Liver (tissue), 9 donors: Measurements from ENCODE around the gene LPIN3. TPM values are rescaled to one million over a fixed set of nuclear protein-coding genes. Genes with fewer than 3 reads are reported as not detected.
A peak's percentile ranks its signal among the peaks of the same experiment; 100 is the strongest.

Source experiments
- DNase-seq: peaks from one replicate; pipeline ENCODE4 v3.0.0-alpha.2; 2017; ENCODE audit warnings: low spot score
- H3K27ac ChIP-seq, 2 donors: one replicate each; pipeline ENCODE4 v1.7.0; 2013; ENCODE audit warnings: inconsistent platforms in 2 of 2, low read length in 2 of 2, control low read depth in 1 of 2, low read depth in 1 of 2, mild to moderate bottlenecking in 1 of 2
- H3K27me3 ChIP-seq, 4 donors: one replicate each; pipeline versions ENCODE4 v1.6.1 to v1.7.0; 2013; ENCODE audit warnings: low read length in 3 of 4, inconsistent platforms in 1 of 4, mild to moderate bottlenecking in 1 of 4, moderate library complexity in 1 of 4; ENCODE audit not compliant: control insufficient read depth in 4 of 4, insufficient read depth in 4 of 4
- H3K36me3 ChIP-seq, 4 donors: one replicate each; pipeline versions ENCODE4 v1.6.1 to v1.7.0; 2013; ENCODE audit warnings: low read length in 3 of 4, mild to moderate bottlenecking in 3 of 4, low read depth in 1 of 4, moderate library complexity in 1 of 4; ENCODE audit not compliant: control insufficient read depth in 4 of 4, insufficient read depth in 3 of 4
- H3K4me1 ChIP-seq, 4 donors: one replicate each; pipeline versions ENCODE4 v1.6.1 to v1.7.0; 2013; ENCODE audit warnings: low read length in 3 of 4, mild to moderate bottlenecking in 3 of 4, moderate library complexity in 1 of 4; ENCODE audit not compliant: control insufficient read depth in 4 of 4, insufficient read depth in 4 of 4
- H3K4me3 ChIP-seq, 3 donors: one replicate each; pipeline versions ENCODE4 v1.6.1 to v1.7.0; 2013; ENCODE audit warnings: low read length in 3 of 3, control low read depth in 1 of 3, low read depth in 1 of 3, mild to moderate bottlenecking in 1 of 3
- H3K9ac ChIP-seq, 2 donors: one replicate each; pipeline ENCODE4 v1.7.0; 2013; ENCODE audit warnings: low read length in 2 of 2, mild to moderate bottlenecking in 2 of 2, moderate library complexity in 2 of 2, control low read depth in 1 of 2, low read depth in 1 of 2
- H3K9me3 ChIP-seq, 4 donors: one replicate each; pipeline versions ENCODE4 v1.6.1 to v1.7.0; 2013; ENCODE audit warnings: low read length in 3 of 4; ENCODE audit not compliant: control insufficient read depth in 4 of 4
- EGR1 ChIP-seq, 2 donors: IDR thresholded peaks; 2 replicates each; pipeline ENCODE4 v1.6.1; 2016 to 2018; ENCODE audit warnings: antibody characterized with exemption in 2 of 2, low read depth in 2 of 2
- FOXA1 ChIP-seq: IDR thresholded peaks from 2 replicates; pipeline ENCODE4 v1.6.1; 2016; ENCODE audit warnings: antibody characterized with exemption
- FOXA2 ChIP-seq: IDR thresholded peaks from 2 replicates; pipeline ENCODE4 v1.6.1; 2016; ENCODE audit warnings: antibody characterized with exemption
- GABPA ChIP-seq, 2 donors: IDR thresholded peaks in 1 of 2; conservative IDR thresholded peaks in 1 of 2; 2 replicates each; pipeline ENCODE4 v1.6.1; 2016; ENCODE audit warnings: antibody characterized with exemption in 2 of 2, mild to moderate bottlenecking in 1 of 2, moderate library complexity in 1 of 2
- HNF4A ChIP-seq, 2 donors: conservative IDR thresholded peaks; 2 replicates each; pipeline ENCODE4 v1.6.1; 2016; ENCODE audit warnings: antibody characterized with exemption in 2 of 2, mild to moderate bottlenecking in 2 of 2
- HNF4G ChIP-seq: IDR thresholded peaks from 2 replicates; pipeline ENCODE4 v1.6.1; 2016; ENCODE audit warnings: antibody characterized with exemption
- JUND ChIP-seq, 2 donors: IDR thresholded peaks; 2 replicates each; pipeline ENCODE4 v1.6.1; 2016; ENCODE audit warnings: antibody characterized with exemption in 2 of 2
- NR2F2 ChIP-seq: IDR thresholded peaks from 2 replicates; pipeline ENCODE4 v1.6.1; 2016; ENCODE audit warnings: antibody characterized with exemption
- RAD21 ChIP-seq, 2 donors: IDR thresholded peaks; 2 replicates each; pipeline ENCODE4 v1.6.1; 2016; ENCODE audit warnings: antibody characterized with exemption in 2 of 2, mild to moderate bottlenecking in 2 of 2
- RXRA ChIP-seq, 2 donors: IDR thresholded peaks; 2 replicates each; pipeline ENCODE4 v1.6.1; 2017 to 2018; ENCODE audit warnings: antibody characterized with exemption in 2 of 2, mild to moderate bottlenecking in 1 of 2
- SP1 ChIP-seq: IDR thresholded peaks from 2 replicates; pipeline ENCODE4 v1.6.1; 2018; ENCODE audit warnings: antibody characterized with exemption, mild to moderate bottlenecking
- TAF1 ChIP-seq: conservative IDR thresholded peaks from 2 replicates; pipeline ENCODE4 v1.6.1; 2016; ENCODE audit warnings: antibody characterized with exemption, mild to moderate bottlenecking
- YY1 ChIP-seq: IDR thresholded peaks from 2 replicates; pipeline ENCODE4 v1.6.1; 2016; ENCODE audit warnings: antibody characterized with exemption, mild to moderate bottlenecking
- WGBS: extraction: QIAGEN DNeasy Blood & Tissue Kit; methylation state at CpG from one replicate; pipeline ENCODE4 v1.1.7; 2013; 5-methylcytosine and 5-hydroxymethylcytosine counted together
- polyA plus RNA-seq, 2 donors: library from polyadenylated mRNA; stranded (reverse) in 1 of 2; unstranded in 1 of 2; fragments of 200-250 nt in 1 of 2; fragments of >200 nt in 1 of 2; fragmentation: Nextera tagmentation in 1 of 2; extraction: Ambion mirVana in 1 of 2; gene quantifications; one replicate each; pipeline versions ENCODE4 v1.2.1 to v1.2.3, GENCODE V29; 2013 to 2015
- total RNA-seq, 2 donors: library from RNA; depleted of rRNA; stranded (reverse); fragments of >200 nt; gene quantifications; one replicate each; pipeline ENCODE4 v1.2.3, GENCODE V29; 2014
- TF ChIP-seq, protein P1 (sequence below): IDR thresholded peaks from 2 replicates; pipeline ENCODE4 v1.6.1; 2016; ENCODE audit warnings: antibody characterized with exemption, mild to moderate bottlenecking
- TF ChIP-seq, protein P2 (sequence below): IDR thresholded peaks from 2 replicates; pipeline ENCODE4 v1.6.1; 2016; ENCODE audit warnings: antibody characterized with exemption
- TF ChIP-seq, protein P3 (sequence below): IDR thresholded peaks from 2 replicates; pipeline ENCODE4 v1.6.1; 2016; ENCODE audit warnings: antibody characterized with exemption
- TF ChIP-seq, protein P4 (sequence below): fragments of 150-350 bp; IDR thresholded peaks from 2 replicates; pipeline ENCODE4 v1.5.1; 2017; ENCODE audit warnings: improper control_type of control experiment, low read depth, low read length; ENCODE audit not compliant: missing input control
- TF ChIP-seq, protein P5 (sequence below): IDR thresholded peaks from 2 replicates; pipeline ENCODE4 v1.6.1; 2016; ENCODE audit warnings: antibody characterized with exemption
- donor health status: healthy.
- donor health status: healthy.
- donor health status: healthy.
- donor health status: healthy.
- donor health status: healthy.

The LPIN3 gene, protein sequence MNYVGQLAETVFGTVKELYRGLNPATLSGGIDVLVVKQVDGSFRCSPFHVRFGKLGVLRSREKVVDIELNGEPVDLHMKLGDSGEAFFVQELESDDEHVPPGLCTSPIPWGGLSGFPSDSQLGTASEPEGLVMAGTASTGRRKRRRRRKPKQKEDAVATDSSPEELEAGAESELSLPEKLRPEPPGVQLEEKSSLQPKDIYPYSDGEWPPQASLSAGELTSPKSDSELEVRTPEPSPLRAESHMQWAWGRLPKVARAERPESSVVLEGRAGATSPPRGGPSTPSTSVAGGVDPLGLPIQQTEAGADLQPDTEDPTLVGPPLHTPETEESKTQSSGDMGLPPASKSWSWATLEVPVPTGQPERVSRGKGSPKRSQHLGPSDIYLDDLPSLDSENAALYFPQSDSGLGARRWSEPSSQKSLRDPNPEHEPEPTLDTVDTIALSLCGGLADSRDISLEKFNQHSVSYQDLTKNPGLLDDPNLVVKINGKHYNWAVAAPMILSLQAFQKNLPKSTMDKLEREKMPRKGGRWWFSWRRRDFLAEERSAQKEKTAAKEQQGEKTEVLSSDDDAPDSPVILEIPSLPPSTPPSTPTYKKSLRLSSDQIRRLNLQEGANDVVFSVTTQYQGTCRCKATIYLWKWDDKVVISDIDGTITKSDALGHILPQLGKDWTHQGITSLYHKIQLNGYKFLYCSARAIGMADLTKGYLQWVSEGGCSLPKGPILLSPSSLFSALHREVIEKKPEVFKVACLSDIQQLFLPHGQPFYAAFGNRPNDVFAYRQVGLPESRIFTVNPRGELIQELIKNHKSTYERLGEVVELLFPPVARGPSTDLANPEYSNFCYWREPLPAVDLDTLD
- total RNA-seq (10 to 100 TPM in 1 of 2 donors, 1 to 10 TPM in 1; 1.5 to 19.8 TPM), polyA plus RNA-seq (10 to 100 TPM in 1 of 2 donors, 1 to 10 TPM in 1; 7.0 to 32.4 TPM)

DNA sequence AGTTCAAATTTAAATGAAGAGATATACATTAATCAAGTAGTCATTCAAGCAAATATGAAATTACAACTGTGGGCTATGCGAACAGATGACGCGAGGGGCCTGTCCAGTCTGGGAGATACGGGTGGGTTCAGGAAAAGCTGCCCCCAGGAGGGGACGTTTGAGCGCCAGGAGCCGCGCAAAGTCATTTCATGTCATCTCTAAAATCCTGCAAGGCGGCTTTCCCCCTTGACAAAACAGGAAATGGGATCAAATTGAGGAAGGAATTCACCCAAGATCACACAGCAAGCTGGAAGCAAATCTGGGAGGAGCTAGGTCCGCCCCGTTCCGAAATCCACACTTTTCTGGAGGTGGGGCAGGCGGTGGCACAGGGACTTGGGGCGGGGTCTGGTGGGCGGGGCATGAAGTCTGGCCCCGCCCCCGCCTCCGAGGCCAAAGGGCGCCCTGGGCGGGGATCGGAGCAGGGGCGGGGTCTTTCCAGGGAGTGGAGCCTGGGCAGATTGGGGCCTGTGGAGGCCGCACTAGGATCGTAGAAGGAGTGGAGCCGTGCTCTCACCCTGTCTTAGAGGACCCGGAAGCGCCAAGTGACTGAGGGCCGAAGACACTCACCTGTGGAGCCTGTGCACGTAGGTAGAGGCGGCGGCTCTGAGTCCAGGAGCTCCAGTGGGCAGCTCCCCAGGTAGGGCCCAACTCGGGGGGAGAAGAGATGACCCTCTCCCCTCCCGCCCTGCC lies at the start of gene LPIN3:
Gene LPIN3, plus strand, starts transcription at position 495 of the 729 bp plus-strand sequence. CDS start 4,983 bp downstream, outside the sequence.
- 8% methylated on average over 33 of the region's 33 CpGs for WGBS
- Histone ChIP-seq H3K27me3 (no peaks in the 10 kb centered on the region), H3K9ac (peak within 1 kb of the TSS in 1 of 2 donors; percentile 39)

More for the DNA sequence above, at the start of gene LPIN3:
- H3K4me3 ChIP-seq = peak within 1 kb of the TSS; percentile 38 to 64 (median 50)
- H3K27ac ChIP-seq = peak within 1 kb of the TSS; percentile 38 to 64
- no peaks in the 10 kb centered on the region for H3K9me3 ChIP-seq
- no peaks in the 10 kb centered on the region for H3K36me3 ChIP-seq
- TF ChIP-seq FOXA2 (no peak), HNF4G (peak; percentile 57), EGR1 (IDR thresholded peaks at IDR 0.05; ENCODE audit: low read depth in 2 of 2) (no peak), NR2F2 (peak; percentile 63), TAF1 (no peak), GABPA (IDR thresholded peaks at IDR 0.05 in 1 of 2, conservative IDR thresholded peaks at IDR 0.05 in 1 of 2) (no peak), JUND (IDR thresholded peaks at IDR 0.05) (peak in 1 of 2 donors; percentile 32), SP1 (peak; percentile 68), HNF4A (conservative IDR thresholded peaks at IDR 0.05) (peak; percentile 68 to 78), FOXA1 (no peak), RXRA (IDR thresholded peaks at IDR 0.05) (peak in 1 of 2 donors; percentile 28), RAD21 (IDR thresholded peaks at IDR 0.05) (peak; percentile 34 to 42), YY1 (peak; percentile 60)
- TF ChIP-seq, protein P1, sequence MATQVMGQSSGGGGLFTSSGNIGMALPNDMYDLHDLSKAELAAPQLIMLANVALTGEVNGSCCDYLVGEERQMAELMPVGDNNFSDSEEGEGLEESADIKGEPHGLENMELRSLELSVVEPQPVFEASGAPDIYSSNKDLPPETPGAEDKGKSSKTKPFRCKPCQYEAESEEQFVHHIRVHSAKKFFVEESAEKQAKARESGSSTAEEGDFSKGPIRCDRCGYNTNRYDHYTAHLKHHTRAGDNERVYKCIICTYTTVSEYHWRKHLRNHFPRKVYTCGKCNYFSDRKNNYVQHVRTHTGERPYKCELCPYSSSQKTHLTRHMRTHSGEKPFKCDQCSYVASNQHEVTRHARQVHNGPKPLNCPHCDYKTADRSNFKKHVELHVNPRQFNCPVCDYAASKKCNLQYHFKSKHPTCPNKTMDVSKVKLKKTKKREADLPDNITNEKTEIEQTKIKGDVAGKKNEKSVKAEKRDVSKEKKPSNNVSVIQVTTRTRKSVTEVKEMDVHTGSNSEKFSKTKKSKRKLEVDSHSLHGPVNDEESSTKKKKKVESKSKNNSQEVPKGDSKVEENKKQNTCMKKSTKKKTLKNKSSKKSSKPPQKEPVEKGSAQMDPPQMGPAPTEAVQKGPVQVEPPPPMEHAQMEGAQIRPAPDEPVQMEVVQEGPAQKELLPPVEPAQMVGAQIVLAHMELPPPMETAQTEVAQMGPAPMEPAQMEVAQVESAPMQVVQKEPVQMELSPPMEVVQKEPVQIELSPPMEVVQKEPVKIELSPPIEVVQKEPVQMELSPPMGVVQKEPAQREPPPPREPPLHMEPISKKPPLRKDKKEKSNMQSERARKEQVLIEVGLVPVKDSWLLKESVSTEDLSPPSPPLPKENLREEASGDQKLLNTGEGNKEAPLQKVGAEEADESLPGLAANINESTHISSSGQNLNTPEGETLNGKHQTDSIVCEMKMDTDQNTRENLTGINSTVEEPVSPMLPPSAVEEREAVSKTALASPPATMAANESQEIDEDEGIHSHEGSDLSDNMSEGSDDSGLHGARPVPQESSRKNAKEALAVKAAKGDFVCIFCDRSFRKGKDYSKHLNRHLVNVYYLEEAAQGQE = peak; percentile 65
- TF ChIP-seq, protein P2, sequence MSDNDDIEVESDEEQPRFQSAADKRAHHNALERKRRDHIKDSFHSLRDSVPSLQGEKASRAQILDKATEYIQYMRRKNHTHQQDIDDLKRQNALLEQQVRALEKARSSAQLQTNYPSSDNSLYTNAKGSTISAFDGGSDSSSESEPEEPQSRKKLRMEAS = peak; percentile 44
- TF ChIP-seq, protein P3, sequence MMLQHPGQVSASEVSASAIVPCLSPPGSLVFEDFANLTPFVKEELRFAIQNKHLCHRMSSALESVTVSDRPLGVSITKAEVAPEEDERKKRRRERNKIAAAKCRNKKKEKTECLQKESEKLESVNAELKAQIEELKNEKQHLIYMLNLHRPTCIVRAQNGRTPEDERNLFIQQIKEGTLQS = no peak
- TF ChIP-seq, protein P4, sequence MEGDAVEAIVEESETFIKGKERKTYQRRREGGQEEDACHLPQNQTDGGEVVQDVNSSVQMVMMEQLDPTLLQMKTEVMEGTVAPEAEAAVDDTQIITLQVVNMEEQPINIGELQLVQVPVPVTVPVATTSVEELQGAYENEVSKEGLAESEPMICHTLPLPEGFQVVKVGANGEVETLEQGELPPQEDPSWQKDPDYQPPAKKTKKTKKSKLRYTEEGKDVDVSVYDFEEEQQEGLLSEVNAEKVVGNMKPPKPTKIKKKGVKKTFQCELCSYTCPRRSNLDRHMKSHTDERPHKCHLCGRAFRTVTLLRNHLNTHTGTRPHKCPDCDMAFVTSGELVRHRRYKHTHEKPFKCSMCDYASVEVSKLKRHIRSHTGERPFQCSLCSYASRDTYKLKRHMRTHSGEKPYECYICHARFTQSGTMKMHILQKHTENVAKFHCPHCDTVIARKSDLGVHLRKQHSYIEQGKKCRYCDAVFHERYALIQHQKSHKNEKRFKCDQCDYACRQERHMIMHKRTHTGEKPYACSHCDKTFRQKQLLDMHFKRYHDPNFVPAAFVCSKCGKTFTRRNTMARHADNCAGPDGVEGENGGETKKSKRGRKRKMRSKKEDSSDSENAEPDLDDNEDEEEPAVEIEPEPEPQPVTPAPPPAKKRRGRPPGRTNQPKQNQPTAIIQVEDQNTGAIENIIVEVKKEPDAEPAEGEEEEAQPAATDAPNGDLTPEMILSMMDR = no peak
- TF ChIP-seq, protein P5, sequence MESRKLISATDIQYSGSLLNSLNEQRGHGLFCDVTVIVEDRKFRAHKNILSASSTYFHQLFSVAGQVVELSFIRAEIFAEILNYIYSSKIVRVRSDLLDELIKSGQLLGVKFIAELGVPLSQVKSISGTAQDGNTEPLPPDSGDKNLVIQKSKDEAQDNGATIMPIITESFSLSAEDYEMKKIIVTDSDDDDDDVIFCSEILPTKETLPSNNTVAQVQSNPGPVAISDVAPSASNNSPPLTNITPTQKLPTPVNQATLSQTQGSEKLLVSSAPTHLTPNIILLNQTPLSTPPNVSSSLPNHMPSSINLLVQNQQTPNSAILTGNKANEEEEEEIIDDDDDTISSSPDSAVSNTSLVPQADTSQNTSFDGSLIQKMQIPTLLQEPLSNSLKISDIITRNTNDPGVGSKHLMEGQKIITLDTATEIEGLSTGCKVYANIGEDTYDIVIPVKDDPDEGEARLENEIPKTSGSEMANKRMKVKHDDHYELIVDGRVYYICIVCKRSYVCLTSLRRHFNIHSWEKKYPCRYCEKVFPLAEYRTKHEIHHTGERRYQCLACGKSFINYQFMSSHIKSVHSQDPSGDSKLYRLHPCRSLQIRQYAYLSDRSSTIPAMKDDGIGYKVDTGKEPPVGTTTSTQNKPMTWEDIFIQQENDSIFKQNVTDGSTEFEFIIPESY = peak; percentile 22
- H3K4me1 ChIP-seq = peaks cover 4 to 41% (median 24%) of the 10 kb centered on the region in 4 donors
- peak; percentile 89 for DNase-seq
